Activated B cell treated with CpG ODN at 0.5 μM for 24 hours (primary cell): ENCODE measurements around the gene FHL5. TPM values are rescaled to one million over a fixed set of nuclear protein-coding genes. Genes with fewer than 3 reads are reported as not detected.
A peak's percentile ranks its signal among the peaks of the same experiment; 100 is the strongest.

ENCODE experiments used
- ATAC-seq: fragments of 200-7000 bp; cut with Tn5 transposase; one replicate; pipeline ENCODE4 v1.10.0; 2021; ENCODE audit warnings: low read depth, mild to moderate bottlenecking, moderate library complexity
- CTCF ChIA-PET: fragments of 350-600 bp; sonication (Branson Sonifier 250); formaldehyde crosslinking; loops from one replicate; lab custom pipeline; 2021; ENCODE audit warnings: antibody characterized with exemption; lab: Charles Lee
- POLR2A ChIA-PET: fragments of 350-600 bp; sonication (Branson Sonifier 250); formaldehyde crosslinking; loops from one replicate; lab custom pipeline; 2021; ENCODE audit warnings: antibody characterized with exemption; lab: Charles Lee
- DNase-seq: peaks from one replicate; pipeline ENCODE4 v3.0.0; 2022
- H3K27ac Mint-ChIP-seq: one replicate; pipeline ENCODE4 v1.8.0; 2020; ENCODE audit warnings: mixed read lengths
- H3K27me3 Mint-ChIP-seq: one replicate; pipeline ENCODE4 v1.8.0; 2021; ENCODE audit warnings: mixed read lengths
- H3K36me3 Mint-ChIP-seq: one replicate; pipeline ENCODE4 v1.8.0; 2021; ENCODE audit warnings: low read depth, mixed read lengths
- H3K4me1 Mint-ChIP-seq: one replicate; pipeline ENCODE4 v1.8.0; 2021; ENCODE audit warnings: mixed read lengths
- H3K4me3 Mint-ChIP-seq: one replicate; pipeline ENCODE4 v1.8.0; 2020; ENCODE audit warnings: mild to moderate bottlenecking, mixed read lengths
- H3K9me3 Mint-ChIP-seq: one replicate; pipeline ENCODE4 v1.8.0; 2020; ENCODE audit warnings: mixed read lengths
- CTCF ChIP-seq: fragments of 200-600 bp; IDR thresholded peaks from one replicate; pipeline ENCODE4 v1.8.0; 2022; ENCODE audit warnings: antibody characterized with exemption, mild to moderate bottlenecking
- intact Hi-C: fragments of 100-400 bp; cut with micrococcal nuclease; formaldehyde crosslinking; loops from one replicate; pipeline ENCODE4 v1.15.1; 2024
- total RNA-seq: library from RNA; stranded (reverse); gene quantifications from 2 replicates; pipeline ENCODE4 v1.2.3, GENCODE V29; 2022

FHL5 gene
- total RNA-seq, 1 donor from 2014 or later: not detected

DNA sequence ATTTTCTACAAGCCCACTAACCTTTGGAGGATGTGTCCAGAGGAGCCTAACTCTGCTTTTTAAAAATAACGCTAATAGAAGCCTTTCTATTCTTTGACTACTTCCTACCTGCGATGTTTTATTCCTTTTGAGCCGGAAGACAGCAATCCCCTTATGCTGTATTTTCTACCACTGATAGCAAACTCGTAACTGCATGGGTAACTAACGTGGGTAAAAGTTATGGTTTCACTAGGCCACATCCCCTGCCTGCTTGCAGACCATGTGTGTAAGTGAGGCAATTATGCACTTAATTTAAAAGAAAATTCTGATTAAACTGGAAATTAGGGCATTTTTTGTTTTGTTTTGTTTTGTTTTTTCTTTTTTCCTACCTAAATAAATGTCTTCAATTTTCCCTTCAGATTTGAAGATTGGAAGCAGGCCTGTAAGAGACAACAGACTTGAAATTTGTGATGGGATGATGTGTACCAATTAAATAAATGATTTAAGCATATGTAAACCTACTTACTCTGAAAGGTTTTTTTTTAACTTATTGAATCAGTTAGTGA is 40.4 kb upstream of the FHL5 start:
- Mint-ChIP-seq H3K36me3 (peaks cover 30% of the 10 kb centered on the region), H3K4me3 (peak overlapping the region; percentile 100), H3K27ac (peak overlapping the region; percentile 100), H3K27me3 (no peaks in the 10 kb centered on the region), H3K9me3 (no peaks in the 10 kb centered on the region), H3K4me1 (peaks cover 27% of the 10 kb centered on the region)
- ChIA-PET CTCF (interaction anchor here (0.9 kb wide), 1 partner anchor 402 kb away, joined by 3 read pairs; the partner anchor contains the start of gene KLHL32), POLR2A (interaction anchor here (0.6 to 1.5 kb wide), 10 partner anchors 10 to 945 kb away, joined by 3 to 10 read pairs (median 4); partner anchors contain the start of genes KLHL32, MANEA and MMS22L)
- intact Hi-C loops: loop anchor here (1.0 to 5.0 kb wide), 6 partner anchors 10 to 1147 kb away; partner anchors contain the start of genes GPR63 and NDUFAF4
- no peak for ATAC-seq
- no peak for TF ChIP-seq CTCF
- DNase-seq: no peak

- intact Hi-C loops: no loop called here
- H3K4me1 Mint-ChIP-seq: peaks cover 19% of the 10 kb centered on the region
- CTCF ChIA-PET: no interaction called here
- POLR2A ChIA-PET: interaction anchor here (0.8 kb wide), 1 partner anchor 17 kb away, joined by 3 read pairs; no protein-coding TSS in a partner anchor
- DNase-seq (no peak), ATAC-seq (no peak)
- H3K36me3 Mint-ChIP-seq: peaks cover 68% of the 10 kb centered on the region
- H3K27ac Mint-ChIP-seq: no peak overlapping the region
- no peaks in the 10 kb centered on the region for H3K27me3 Mint-ChIP-seq
- TF ChIP-seq CTCF: no peak
- no peak overlapping the region for H3K4me3 Mint-ChIP-seq
- H3K9me3 Mint-ChIP-seq: peaks cover 6% of the 10 kb centered on the region
Observed at GRCh38 chr6:96528193-96528592, 34.7 kb upstream of the FHL5 start.

DNA sequence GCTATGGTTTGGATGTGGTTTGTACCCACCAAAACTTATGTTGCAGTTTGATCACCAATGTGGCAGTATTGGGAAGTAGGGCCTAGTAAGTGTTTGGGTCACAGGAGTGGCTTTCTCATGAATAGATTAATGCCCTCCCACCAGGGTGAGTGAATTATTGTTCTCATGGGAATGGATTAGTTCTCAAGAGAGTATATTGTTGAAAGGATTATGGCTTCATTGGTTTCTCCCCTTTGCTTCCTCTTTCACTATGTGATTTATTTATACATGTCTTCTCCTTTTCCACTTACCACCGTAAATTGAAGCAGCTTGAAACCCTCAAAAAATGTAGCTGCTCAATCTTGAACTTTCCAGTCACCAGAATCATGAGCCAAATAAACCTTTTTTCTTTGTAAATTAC is 30.5 kb upstream of the FHL5 start:
- intact Hi-C loops: loop anchor here (1.0 kb wide), 1 partner anchor 10 kb away; no protein-coding TSS in a partner anchor
- ChIA-PET POLR2A (interaction anchor here (1.7 kb wide), 1 partner anchor 10 kb away, joined by 8 read pairs; the partner anchor contains the start of gene UFL1), CTCF (no interaction called here)
- Mint-ChIP-seq H3K4me1 (peaks cover 16% of the 10 kb centered on the region), H3K9me3 (peaks cover 6% of the 10 kb centered on the region), H3K27me3 (no peaks in the 10 kb centered on the region), H3K4me3 (peak overlapping the region; percentile 41), H3K36me3 (peaks cover 65% of the 10 kb centered on the region), H3K27ac (peak overlapping the region; percentile 76)
- TF ChIP-seq CTCF: no peak
- ATAC-seq (peak; percentile 84), DNase-seq (no peak)

GRCh38 chr6:96537726-96538125 is 25.2 kb upstream of the FHL5 start:
- Mint-ChIP-seq H3K4me1 (no peaks in the 10 kb centered on the region), H3K27ac (no peak overlapping the region), H3K36me3 (peaks cover 45% of the 10 kb centered on the region), H3K27me3 (no peaks in the 10 kb centered on the region), H3K9me3 (no peaks in the 10 kb centered on the region), H3K4me3 (no peak overlapping the region)
- no peak for ATAC-seq
- DNase-seq: no peak
- ChIA-PET POLR2A (no interaction called here), CTCF (no interaction called here)
- TF ChIP-seq CTCF: no peak
- intact Hi-C loops: no loop called here

DNA sequence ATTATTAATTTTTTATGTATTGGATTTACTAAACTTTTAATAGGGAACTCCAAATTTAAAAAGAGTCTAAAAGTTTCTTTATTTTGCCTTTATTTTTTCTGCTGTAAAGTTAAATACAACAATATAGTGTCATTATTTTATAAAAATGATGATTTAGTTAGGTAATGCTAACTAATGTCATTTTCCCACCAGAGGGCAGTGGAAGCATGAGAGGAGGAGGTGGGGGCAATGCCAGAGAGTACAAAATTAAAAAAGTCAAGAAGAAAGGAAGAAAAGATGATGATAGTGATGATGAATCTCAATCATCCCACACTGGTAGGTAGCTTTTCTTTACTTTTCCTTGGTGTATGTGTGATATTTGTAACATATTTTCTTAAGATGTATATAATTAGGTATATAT is 20.2 kb upstream of the FHL5 start:
- TF ChIP-seq CTCF: no peak
- intact Hi-C loops: loop anchor here (1.0 to 10.0 kb wide), 3 partner anchors 354 to 852 kb away; partner anchors contain the start of gene NDUFAF4
- Mint-ChIP-seq H3K36me3 (peaks cover 50% of the 10 kb centered on the region), H3K9me3 (no peaks in the 10 kb centered on the region), H3K4me3 (no peak overlapping the region), H3K27me3 (no peaks in the 10 kb centered on the region), H3K4me1 (no peaks in the 10 kb centered on the region), H3K27ac (no peak overlapping the region)
- CTCF ChIA-PET: interaction anchor here (2.2 kb wide), 1 partner anchor 518 kb away, joined by 6 read pairs; no protein-coding TSS in a partner anchor
- ATAC-seq: no peak
- POLR2A ChIA-PET: no interaction called here
- no peak for DNase-seq
